Fibroblast of mammary gland (primary cell): ENCODE data around the gene IL17RD.

Experiments
- DNase-seq: peaks from one replicate; pipeline ENCODE4 v3.0.0-alpha.2; 2010; ENCODE audit warnings: low read depth
- H3K4me3 ChIP-seq: 2 replicates; pipeline ENCODE4 v1.5.1; 2011; ENCODE audit warnings: low read depth, mild to moderate bottlenecking, low read length, moderate library complexity; ENCODE audit not compliant: control insufficient read depth
- TF ChIP-seq, protein P1 (sequence below): conservative IDR thresholded peaks from 2 replicates; pipeline ENCODE4 v1.5.1; 2011; ENCODE audit warnings: low read depth, low read length, inconsistent platforms; ENCODE audit not compliant: control insufficient read depth, insufficient read depth

The IL17RD gene

GRCh38 chr3:57144952-57145351 is 20.2 kb downstream of the IL17RD start:
- H3K4me3 ChIP-seq, result no peak overlapping the region
- TF ChIP-seq, protein P1, sequence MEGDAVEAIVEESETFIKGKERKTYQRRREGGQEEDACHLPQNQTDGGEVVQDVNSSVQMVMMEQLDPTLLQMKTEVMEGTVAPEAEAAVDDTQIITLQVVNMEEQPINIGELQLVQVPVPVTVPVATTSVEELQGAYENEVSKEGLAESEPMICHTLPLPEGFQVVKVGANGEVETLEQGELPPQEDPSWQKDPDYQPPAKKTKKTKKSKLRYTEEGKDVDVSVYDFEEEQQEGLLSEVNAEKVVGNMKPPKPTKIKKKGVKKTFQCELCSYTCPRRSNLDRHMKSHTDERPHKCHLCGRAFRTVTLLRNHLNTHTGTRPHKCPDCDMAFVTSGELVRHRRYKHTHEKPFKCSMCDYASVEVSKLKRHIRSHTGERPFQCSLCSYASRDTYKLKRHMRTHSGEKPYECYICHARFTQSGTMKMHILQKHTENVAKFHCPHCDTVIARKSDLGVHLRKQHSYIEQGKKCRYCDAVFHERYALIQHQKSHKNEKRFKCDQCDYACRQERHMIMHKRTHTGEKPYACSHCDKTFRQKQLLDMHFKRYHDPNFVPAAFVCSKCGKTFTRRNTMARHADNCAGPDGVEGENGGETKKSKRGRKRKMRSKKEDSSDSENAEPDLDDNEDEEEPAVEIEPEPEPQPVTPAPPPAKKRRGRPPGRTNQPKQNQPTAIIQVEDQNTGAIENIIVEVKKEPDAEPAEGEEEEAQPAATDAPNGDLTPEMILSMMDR, result no peak
- DNase-seq, result no peak

GRCh38 chr3:57143886-57144459 is 21.2 kb downstream of the IL17RD start:
- TF ChIP-seq, protein P1, result no peak

DNA sequence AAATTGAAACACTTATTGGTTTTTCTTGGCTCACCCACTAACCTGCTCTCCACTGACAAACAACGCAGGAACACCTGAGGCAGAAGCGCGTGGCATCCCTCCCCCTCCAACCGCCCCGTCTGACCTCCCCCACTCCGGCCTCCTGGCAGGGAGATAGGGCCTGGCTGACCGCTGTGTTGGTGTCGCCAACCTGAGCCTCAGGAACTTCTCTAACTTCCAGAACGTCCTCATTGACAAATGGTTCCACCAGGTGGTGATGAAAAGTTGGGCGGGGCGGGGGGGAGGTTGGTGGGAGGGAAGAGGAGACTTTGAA is 22.8 kb downstream of the IL17RD start:
- TF ChIP-seq, protein P1, result no peak
- no peak for DNase-seq
- no peak overlapping the region for H3K4me3 ChIP-seq

More at GRCh38 chr3:57143886-57144459, 21.2 kb downstream of the IL17RD start:
- H3K4me3 ChIP-seq, result no peak overlapping the region
- DNase-seq, result no peak

GRCh38 chr3:57141719-57142410 is 23.3 kb downstream of the IL17RD start:
- H3K4me3 ChIP-seq, result no peak overlapping the region
- TF ChIP-seq, protein P1, result no peak
- no peak for DNase-seq

- no peak overlapping the region for H3K4me3 ChIP-seq
- TF ChIP-seq, protein P1, result no peak
- DNase-seq, result no peak
These were observed 24.3 kb downstream of the IL17RD start for GRCh38 chr3:57140894-57141293.

DNA sequence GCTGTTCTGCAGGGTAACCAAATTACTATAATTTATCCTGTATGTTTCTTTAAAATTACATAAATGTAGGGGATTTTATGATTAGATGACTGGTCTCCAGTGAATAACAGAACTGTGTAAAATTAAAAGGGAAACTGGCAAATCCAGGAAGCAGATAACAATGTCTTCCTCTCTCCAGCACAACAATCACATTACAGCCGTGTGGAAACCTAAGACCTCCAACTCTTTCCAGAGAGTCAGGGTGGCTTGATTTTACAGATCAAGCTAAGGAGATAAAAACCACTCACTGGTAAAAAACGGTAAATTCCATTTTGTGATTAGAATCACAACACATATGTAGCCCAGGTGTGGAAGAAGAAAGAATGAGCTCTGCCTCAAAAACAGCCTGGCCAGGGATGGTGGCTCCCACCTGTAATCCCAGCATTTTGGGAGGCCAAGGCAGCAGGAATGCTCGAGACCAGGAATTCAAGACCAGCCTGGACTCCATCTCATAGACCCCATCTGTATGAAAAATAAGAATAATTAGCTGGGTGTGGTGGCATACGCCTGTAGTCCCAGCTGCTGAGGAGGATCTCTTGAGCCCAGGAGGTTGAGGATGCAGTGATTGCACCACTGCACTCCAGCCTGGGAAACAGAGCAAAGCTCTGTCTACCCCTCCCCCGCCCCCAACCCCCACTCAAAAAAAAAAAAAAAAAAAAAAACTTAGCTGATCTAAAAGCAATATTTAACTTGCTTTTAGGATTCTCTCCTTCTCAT is 29.0 kb downstream of the IL17RD start:
- no peak for DNase-seq
- no peak overlapping the region for H3K4me3 ChIP-seq
- TF ChIP-seq, protein P1, result no peak

GRCh38 chr3:57133157-57133556 is 32.0 kb downstream of the IL17RD start:
- no peak overlapping the region for H3K4me3 ChIP-seq
- TF ChIP-seq, protein P1, result no peak
- DNase-seq, result no peak
